HG03139 (cell line): ENCODE data around the gene ZDHHC12.

Experiments used
- ATAC-seq: cut with Tn5 transposase; IDR thresholded peaks from one replicate; pipeline ENCODE4 v1.9.1; 2021; ENCODE audit not compliant: unreplicated experiment

The ZDHHC12 gene

GRCh38 chr9:128723866-128724743, at the start of gene ZDHHC12:
TSS of gene ZDHHC12 (minus strand) at chr9:128724127. CDS start at chr9:128724093, 34 bp downstream.
- ATAC-seq, result peak; percentile 91

- ATAC-seq, result no peak
Observed at GRCh38 chr9:128773049-128773448, 49.1 kb upstream of the ZDHHC12 start.

- peak; percentile 86 for ATAC-seq
Observed at GRCh38 chr9:128771745-128772519, 48.0 kb upstream of the ZDHHC12 start, which contains the start of gene ZER1. TSS of gene ZER1 (minus strand) at chr9:128771927. CDS start at chr9:128755565, 16,362 bp downstream.

GRCh38 chr9:128771094-128771721, 47.3 kb upstream of the ZDHHC12 start:
- no peak for ATAC-seq

GRCh38 chr9:128770286-128771030, 46.5 kb upstream of the ZDHHC12 start:
- no peak for ATAC-seq

GRCh38 chr9:128768606-128769005, 44.7 kb upstream of the ZDHHC12 start:
- no peak for ATAC-seq

GRCh38 chr9:128765499-128765898, 41.6 kb upstream of the ZDHHC12 start:
- ATAC-seq, result no peak

GRCh38 chr9:128764361-128764760, 40.4 kb upstream of the ZDHHC12 start:
- no peak for ATAC-seq

GRCh38 chr9:128762671-128763449, 38.9 kb upstream of the ZDHHC12 start:
- no peak for ATAC-seq

- no peak for ATAC-seq
Observed at GRCh38 chr9:128757602-128758001, 33.7 kb upstream of the ZDHHC12 start.

GRCh38 chr9:128753627-128754026, 29.7 kb upstream of the ZDHHC12 start:
- no peak for ATAC-seq

GRCh38 chr9:128750926-128751595, 27.1 kb upstream of the ZDHHC12 start:
- no peak for ATAC-seq

- no peak for ATAC-seq
Observed at GRCh38 chr9:128747241-128747640, 23.3 kb upstream of the ZDHHC12 start.

GRCh38 chr9:128743421-128743820, 19.5 kb upstream of the ZDHHC12 start:
- no peak for ATAC-seq

GRCh38 chr9:128742401-128742800, 18.5 kb upstream of the ZDHHC12 start:
- no peak for ATAC-seq

GRCh38 chr9:128735373-128735772, 11.4 kb upstream of the ZDHHC12 start:
- ATAC-seq, result no peak

GRCh38 chr9:128733256-128733655, 9.3 kb upstream of the ZDHHC12 start:
- ATAC-seq, result no peak

GRCh38 chr9:128732576-128732975, 8.6 kb upstream of the ZDHHC12 start:
- ATAC-seq, result no peak

GRCh38 chr9:128731691-128732090, 7.8 kb upstream of the ZDHHC12 start:
- ATAC-seq, result no peak
